DMS153 treated with DMSO at 0.1 percent for 48 hours (cell line): ENCODE measurements around the gene CCDC149.
A peak's percentile ranks its signal among the peaks of the same experiment; 100 is the strongest.

Source experiments
- DNase-seq: peaks from one replicate; lab custom pipeline; 2025; ENCODE audit not compliant: unreplicated experiment; lab: John Stamatoyannopoulos, UW

CCDC149 gene

GRCh38 chr4:24912252-24913118 is at the start of gene CCDC149:
Gene CCDC149, minus strand, starts transcription at chr4:24913042. Its CDS starts 178 bp downstream, at chr4:24912864.
- peak; percentile 65 for DNase-seq

DNA sequence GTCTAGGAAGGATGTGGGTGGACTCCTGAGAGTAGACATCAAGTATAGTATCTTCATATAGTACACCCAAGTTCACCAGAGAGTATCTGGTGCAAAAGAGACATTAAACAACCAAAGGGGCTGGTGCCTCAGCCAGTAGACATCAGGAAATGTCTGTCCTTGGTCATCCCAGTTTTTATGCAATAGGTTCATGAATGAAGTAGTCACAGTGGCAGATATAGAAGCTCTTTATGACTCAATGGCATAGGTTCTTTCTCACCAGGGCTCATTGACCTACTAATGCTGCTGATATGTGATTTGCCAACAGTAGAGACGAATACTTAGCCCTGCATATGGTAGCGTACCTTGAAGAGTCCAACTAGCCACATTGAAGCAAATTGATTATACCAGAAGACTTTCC is 45.0 kb upstream of the CCDC149 start:
- DNase-seq, result no peak

DNA sequence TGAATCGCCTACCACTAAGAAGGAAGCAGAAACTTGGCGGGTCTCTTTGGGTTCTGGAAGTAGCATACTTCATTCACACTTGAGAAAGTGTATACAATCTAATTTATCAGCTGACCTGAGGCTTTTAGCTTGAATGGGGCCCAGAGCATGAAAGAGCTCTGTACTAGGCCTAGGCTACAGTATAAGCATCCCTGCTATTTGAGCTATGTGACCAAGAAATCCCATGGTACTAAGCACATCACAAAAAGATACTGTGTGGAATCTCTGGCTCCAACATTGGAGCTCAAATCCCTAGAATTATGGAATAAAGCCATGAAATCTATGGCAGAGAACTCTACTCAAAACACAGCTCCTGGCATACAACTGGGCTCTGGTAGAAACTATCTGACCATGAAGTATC is 43.9 kb upstream of the CCDC149 start:
- DNase-seq, result no peak

DNA sequence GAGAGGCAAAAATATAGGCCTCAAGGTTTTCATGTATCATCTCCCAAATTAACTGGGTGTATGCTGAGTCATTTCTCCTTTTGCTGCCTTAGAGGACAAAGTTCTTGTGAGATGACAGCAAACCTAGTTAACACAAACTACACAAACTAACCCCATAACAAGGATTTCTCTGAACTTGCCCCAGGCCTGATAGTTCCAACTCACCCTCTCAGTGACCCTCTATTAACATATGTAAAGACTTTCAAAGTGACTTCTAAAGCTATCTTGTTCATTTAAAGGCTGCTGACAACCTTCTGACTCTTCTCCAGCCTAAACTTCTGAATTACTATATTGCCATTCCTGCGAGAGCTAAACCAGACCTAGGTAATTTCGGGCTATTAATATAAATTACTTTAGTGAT is 43.2 kb upstream of the CCDC149 start:
- DNase-seq, result no peak

DNA sequence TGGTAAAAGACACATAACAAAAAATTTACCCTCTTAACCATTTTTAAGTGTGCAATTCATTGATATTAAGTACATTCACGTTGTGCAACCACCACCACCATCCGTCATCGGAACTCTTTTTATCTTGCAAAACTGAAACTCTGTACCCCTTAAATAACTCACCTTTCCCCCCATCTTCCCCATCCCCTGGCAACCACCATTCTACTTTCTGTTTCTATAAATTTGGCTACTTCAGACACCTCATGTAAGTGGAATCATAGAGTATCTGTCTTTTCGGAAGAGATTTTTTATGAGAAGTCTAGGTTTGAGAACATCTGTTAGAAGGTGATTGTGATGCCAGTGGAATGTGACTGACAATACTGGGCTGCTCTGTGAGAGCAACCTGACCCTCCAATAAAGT is 39.8 kb upstream of the CCDC149 start:
- DNase-seq, result no peak

- DNase-seq, result no peak
Measured at GRCh38 chr4:24949970-24950369, 37.1 kb upstream of the CCDC149 start.

- no peak for DNase-seq
Measured at GRCh38 chr4:24937917-24938281, 25.1 kb upstream of the CCDC149 start.

- no peak for DNase-seq
Measured at GRCh38 chr4:24937176-24937916, 24.5 kb upstream of the CCDC149 start.

DNA sequence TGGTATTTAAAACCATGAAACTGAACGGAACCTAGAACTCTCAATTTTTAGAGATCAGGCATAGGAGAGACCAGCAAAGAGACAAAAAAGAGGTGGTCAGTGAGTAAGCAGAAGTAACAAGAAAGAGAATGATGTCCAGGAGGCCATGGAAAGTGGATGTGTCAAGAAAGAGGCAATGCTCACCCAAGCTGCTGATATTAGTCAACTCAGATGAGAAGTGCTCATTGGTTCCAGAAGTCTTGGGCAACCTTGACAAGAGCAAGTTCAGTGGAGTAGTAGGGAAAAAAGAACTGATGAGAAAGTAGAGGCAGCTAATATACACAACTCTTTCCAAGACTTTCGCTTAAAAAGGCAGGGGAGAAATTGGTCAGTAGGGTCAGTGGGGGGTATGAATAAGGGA is 23.0 kb upstream of the CCDC149 start:
- DNase-seq, result no peak

GRCh38 chr4:24934311-24934710 is 21.5 kb upstream of the CCDC149 start:
- DNase-seq, result no peak

GRCh38 chr4:24933684-24934275 is 20.9 kb upstream of the CCDC149 start:
- DNase-seq, result no peak

- no peak for DNase-seq
Measured at GRCh38 chr4:24932515-24933225, 19.8 kb upstream of the CCDC149 start.

- no peak for DNase-seq
Measured at GRCh38 chr4:24930151-24930550, 17.3 kb upstream of the CCDC149 start.

- no peak for DNase-seq
Measured at GRCh38 chr4:24928708-24929107, 15.9 kb upstream of the CCDC149 start.

DNA sequence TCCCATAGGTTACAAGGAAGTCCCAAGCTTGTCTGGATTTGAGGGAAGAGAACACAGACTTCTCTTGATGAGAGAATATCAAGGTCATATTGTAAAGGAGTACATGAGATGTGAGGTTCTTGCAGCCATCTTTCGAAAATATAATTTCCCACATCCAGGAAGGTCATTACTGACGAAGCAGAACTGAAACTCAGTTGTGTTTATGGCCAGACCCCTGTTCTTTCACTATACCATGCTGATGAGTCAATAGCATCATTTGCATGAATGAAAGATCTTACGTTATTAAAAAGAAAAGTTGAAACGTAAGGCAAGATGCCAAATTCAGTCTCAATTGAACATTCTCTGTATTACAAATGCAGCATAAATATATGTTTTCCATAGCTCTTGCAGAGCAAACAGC is 14.2 kb upstream of the CCDC149 start:
- DNase-seq, result no peak

DNA sequence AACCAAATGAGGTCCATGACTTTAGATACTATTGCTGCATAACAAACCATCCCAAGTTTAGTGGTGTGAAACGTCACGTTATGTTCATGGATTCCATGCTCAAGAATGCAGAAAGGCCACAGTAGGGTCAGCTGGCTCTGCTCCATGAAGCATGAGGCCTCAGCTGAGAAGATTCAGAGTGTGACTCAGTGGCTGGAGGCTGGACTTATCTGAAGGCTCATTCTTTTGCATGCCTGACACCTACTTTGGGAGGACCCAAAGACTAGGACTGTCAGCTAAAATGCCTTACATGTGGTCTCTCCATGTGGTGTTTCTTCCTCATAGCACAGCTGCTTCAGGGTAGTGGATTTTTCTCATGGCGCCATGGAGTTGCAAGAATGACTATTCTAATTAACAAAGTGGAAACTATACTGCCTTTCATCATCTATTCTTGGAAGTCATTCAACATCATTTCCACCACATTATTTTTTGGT is 11.5 kb upstream of the CCDC149 start:
- no peak for DNase-seq

GRCh38 chr4:24923550-24923949 is 10.7 kb upstream of the CCDC149 start:
- DNase-seq, result no peak

GRCh38 chr4:24923002-24923401 is 10.2 kb upstream of the CCDC149 start:
- DNase-seq, result no peak

DNA sequence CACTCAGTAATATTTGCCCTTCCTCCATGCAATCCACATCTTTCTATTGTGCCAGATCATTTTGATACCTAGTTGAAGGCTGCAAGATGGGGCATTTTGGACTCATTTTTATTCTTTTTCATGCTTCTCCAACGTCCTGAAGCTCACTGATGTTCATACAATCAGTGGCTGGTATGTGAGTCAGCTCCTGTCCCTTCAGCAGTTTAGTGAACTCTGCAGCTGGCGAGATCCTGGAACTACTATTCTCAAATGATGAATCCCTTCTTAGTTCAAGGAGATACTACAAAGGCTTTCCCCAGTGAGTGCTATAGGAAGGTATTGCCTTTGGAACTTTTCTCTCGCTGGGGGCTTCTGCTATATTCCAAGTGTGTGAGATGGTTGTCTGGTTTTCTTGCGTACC is 9.6 kb upstream of the CCDC149 start:
- DNase-seq, result no peak

DNA sequence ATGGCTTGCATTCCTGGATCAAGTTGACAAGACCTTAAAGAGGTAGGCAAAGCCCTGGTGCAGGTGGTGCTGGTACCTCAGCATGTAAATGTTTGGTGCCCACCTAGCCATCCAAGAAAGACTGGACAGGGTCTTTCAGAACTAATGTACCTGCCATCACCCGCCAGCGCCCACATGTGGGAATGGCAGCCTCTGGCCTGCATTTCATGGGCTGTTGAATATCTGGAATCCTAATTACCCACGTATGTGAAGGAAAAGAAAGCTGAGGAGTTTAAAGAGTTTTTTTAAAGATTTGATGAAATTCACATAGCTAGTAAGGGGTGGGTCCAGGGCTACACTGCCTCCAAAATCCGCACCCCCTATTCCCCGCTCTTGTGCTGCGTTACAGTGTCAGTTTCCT is 8.6 kb upstream of the CCDC149 start:
- DNase-seq, result no peak

DNA sequence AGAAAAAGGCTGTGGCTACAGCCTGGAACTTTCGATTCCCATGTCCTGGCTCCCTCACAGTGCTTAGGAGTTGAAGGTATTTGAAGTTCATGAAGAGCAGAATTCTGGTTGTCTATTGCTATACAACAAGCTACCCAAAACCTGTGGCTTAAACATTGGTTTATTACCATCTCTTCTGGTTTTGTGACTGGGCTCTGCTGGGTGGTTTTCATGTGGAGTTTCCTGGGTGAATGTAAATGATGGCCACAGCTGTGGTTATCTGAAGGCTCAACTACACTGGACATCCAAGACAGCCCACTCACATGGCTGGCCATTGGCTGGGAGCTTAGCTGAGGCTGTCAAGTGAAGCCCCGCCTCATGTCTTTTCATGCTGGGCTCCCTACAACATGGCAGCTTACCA is 7.2 kb upstream of the CCDC149 start:
- DNase-seq, result no peak
